Endothelial cell of umbilical vein (primary cell): ENCODE measurements around the gene PIN1. TPM values are rescaled to one million over a fixed set of nuclear protein-coding genes. Genes with fewer than 3 reads are reported as not detected.

ENCODE experiments used
- BruUV-seq: library from RNA; stranded (reverse); fragments of 400-500 nt; replicated peaks from 2 replicates; lab custom pipeline; 2021; lab: Mats Ljungman, UMichigan
- CTCF ChIA-PET: fragments of 300-600, 350-600 bp; sonication (Branson Sonifier 250); formaldehyde crosslinking; loops from one replicate; lab custom pipeline; 2021; ENCODE audit warnings: antibody characterized with exemption, inconsistent platforms; lab: Charles Lee
- POLR2A ChIA-PET: fragments of 300-600, 350-600 bp; sonication (Branson Sonifier 250); formaldehyde crosslinking; loops from one replicate; lab custom pipeline; 2021; ENCODE audit warnings: antibody characterized with exemption, inconsistent platforms; lab: Charles Lee
- DNase-seq: peaks from one replicate; pipeline ENCODE4 v3.0.0-alpha.2; 2011; ENCODE audit warnings: low read depth, low spot score
- FAIRE-seq: peaks from 2 replicates; lab custom pipeline; 2011; peaks lifted over from hg19 to GRCh38; lab: Jason Lieb, UNC
- H2AFZ ChIP-seq: 2 replicates; pipeline ENCODE4 v1.6.0; 2012; ENCODE audit warnings: low read depth, low read length, control low read depth, inconsistent platforms
- H3K27ac ChIP-seq: 2 replicates; pipeline ENCODE4 v1.5.1; 2011; ENCODE audit warnings: low read depth, mild to moderate bottlenecking, control low read depth, low read length, moderate library complexity; ENCODE audit not compliant: insufficient read depth
- H3K27me3 ChIP-seq, 2 experiments: 2 replicates each; pipeline versions ENCODE4 v1.6.0 to v1.6.1; 2011; ENCODE audit warnings: low read length in 2 of 2, mixed read lengths in 1 of 2; ENCODE audit not compliant: control insufficient read depth in 2 of 2, insufficient read depth in 2 of 2
- H3K36me3 ChIP-seq, 2 experiments: 2 replicates in 1 of 2; 3 replicates in 1 of 2; pipeline ENCODE4 v1.5.1; 2011; ENCODE audit warnings: low read length in 2 of 2, mild to moderate bottlenecking in 1 of 2, moderate library complexity in 1 of 2; ENCODE audit not compliant: control insufficient read depth in 2 of 2, insufficient read depth in 2 of 2; ENCODE audit errors: extremely low read depth in 1 of 2
- H3K4me1 ChIP-seq: 3 replicates; pipeline ENCODE4 v1.5.1; 2011; ENCODE audit warnings: mild to moderate bottlenecking, low read length; ENCODE audit not compliant: control insufficient read depth, insufficient read depth; ENCODE audit errors: extremely low read depth
- H3K4me2 ChIP-seq: 2 replicates; pipeline ENCODE4 v1.6.1; 2011; ENCODE audit warnings: low read length, control low read depth, mixed read lengths; ENCODE audit not compliant: insufficient read depth
- H3K4me3 ChIP-seq, 3 experiments: fragments of 200-600 bp in 1 of 3; sonication (generic), shearing (Covaris generic) in 1 of 3; replicated peaks in 1 of 3; 2 replicates each; pipeline ENCODE4 v1.5.1; 2011 to 2016; ENCODE audit warnings: control low read depth in 3 of 3, low read length in 3 of 3, mild to moderate bottlenecking in 2 of 3, inconsistent platforms in 1 of 3, low read depth in 1 of 3, moderate library complexity in 1 of 3; ENCODE audit not compliant: insufficient read depth in 1 of 3
- H3K79me2 ChIP-seq: 2 replicates; pipeline ENCODE4 v1.6.0; 2012; ENCODE audit warnings: low read length, inconsistent platforms; ENCODE audit not compliant: control insufficient read depth, insufficient read depth
- H3K9ac ChIP-seq: replicated peaks from 2 replicates; pipeline ENCODE3; 2011; ENCODE audit warnings: low read length, control low read depth; ENCODE audit not compliant: insufficient read depth; ENCODE audit errors: extremely low read depth
- H3K9me1 ChIP-seq: replicated peaks from 3 replicates; pipeline ENCODE4 v1.6.0; 2011; ENCODE audit warnings: mild to moderate bottlenecking, low read length; ENCODE audit not compliant: control insufficient read depth, insufficient read depth; ENCODE audit errors: extremely low read depth
- H3K9me3 ChIP-seq: replicated peaks from 2 replicates; pipeline ENCODE4 v1.5.1; 2012; ENCODE audit warnings: low read length, inconsistent platforms; ENCODE audit not compliant: control insufficient read depth, insufficient read depth
- H4K20me1 ChIP-seq: replicated peaks from 2 replicates; pipeline ENCODE3; 2011; ENCODE audit warnings: mild to moderate bottlenecking, low read length; ENCODE audit not compliant: control insufficient read depth, insufficient read depth; ENCODE audit errors: extremely low read depth
- EZH2 ChIP-seq: IDR thresholded peaks from 2 replicates; pipeline ENCODE4 v1.6.1; 2012; ENCODE audit warnings: borderline replicate concordance, low read depth, mild to moderate bottlenecking, moderate library complexity, low read length, inconsistent platforms; ENCODE audit not compliant: severe bottlenecking
- GATA2 ChIP-seq: IDR thresholded peaks from 2 replicates; pipeline ENCODE4 v1.7.0; 2011; ENCODE audit warnings: low read depth, mild to moderate bottlenecking, moderate library complexity, mixed read lengths, low read length; ENCODE audit not compliant: insufficient read length, insufficient read depth
- JUN ChIP-seq: IDR thresholded peaks from 2 replicates; pipeline ENCODE4 v1.6.1; 2011; ENCODE audit warnings: borderline replicate concordance, low read depth; ENCODE audit not compliant: insufficient read length, insufficient read depth
- MYC ChIP-seq: IDR thresholded peaks from one replicate; pipeline ENCODE4 v1.6.1; 2011; ENCODE audit warnings: mild to moderate bottlenecking, low read depth, low read length
- POLR2AphosphoS5 ChIP-seq: IDR thresholded peaks from 2 replicates; pipeline ENCODE4 v1.6.1; 2012; ENCODE audit warnings: low read depth, mild to moderate bottlenecking, control low read depth, low read length, moderate library complexity; ENCODE audit not compliant: insufficient read depth
- dilution Hi-C: fragments of 300-500 bp; cut with MboI; formaldehyde crosslinking; loops from one replicate; pipeline ENCODE4 v1.15.0; 2019; ENCODE audit warnings: low sequenced_read_pairs; ENCODE audit not compliant: extremely low pct_ligation_motif_present
- intact Hi-C: fragments of 100-400 bp; cut with micrococcal nuclease; formaldehyde crosslinking; loops from one replicate; pipeline ENCODE4 v1.10.0; 2022
- polyA plus RNA-seq, 4 experiments: library from polyadenylated mRNA; depleted of rRNA in 3 of 4; stranded (reverse) in 3 of 4; unstranded in 1 of 4; fragments of >200 nt; gene quantifications; 2 replicates each; pipeline versions ENCODE4 v1.2.1 to v1.2.3, GENCODE V29; 2011 to 2012; ENCODE audit warnings: missing spikeins in 1 of 4
- total RNA-seq: library from RNA; stranded (reverse); gene quantifications from 2 replicates; pipeline ENCODE4 v1.2.3, GENCODE V29; 2021
- TF ChIP-seq, protein P1 (sequence below), 2 donors: IDR thresholded peaks; 1 replicate in 1 of 2; 2 replicates in 1 of 2; pipeline ENCODE4 v1.5.1; 2011; ENCODE audit warnings: low read length in 2 of 2, mild to moderate bottlenecking in 2 of 2, moderate library complexity in 2 of 2, control low read depth in 1 of 2, inconsistent platforms in 1 of 2, low read depth in 1 of 2; ENCODE audit not compliant: insufficient read depth in 1 of 2; ENCODE audit errors: extremely low read depth in 1 of 2
- TF ChIP-seq, protein P2 (sequence below): IDR thresholded peaks from 2 replicates; pipeline ENCODE4 v1.6.1; 2011; ENCODE audit not compliant: insufficient read depth, insufficient read length

PIN1 gene
- total and polyA plus RNA-seq, 2 donors (not counting 3 experiments of a cell fraction or from before 2014, with no cell fraction given) = 97.4 to 115 TPM

DNA sequence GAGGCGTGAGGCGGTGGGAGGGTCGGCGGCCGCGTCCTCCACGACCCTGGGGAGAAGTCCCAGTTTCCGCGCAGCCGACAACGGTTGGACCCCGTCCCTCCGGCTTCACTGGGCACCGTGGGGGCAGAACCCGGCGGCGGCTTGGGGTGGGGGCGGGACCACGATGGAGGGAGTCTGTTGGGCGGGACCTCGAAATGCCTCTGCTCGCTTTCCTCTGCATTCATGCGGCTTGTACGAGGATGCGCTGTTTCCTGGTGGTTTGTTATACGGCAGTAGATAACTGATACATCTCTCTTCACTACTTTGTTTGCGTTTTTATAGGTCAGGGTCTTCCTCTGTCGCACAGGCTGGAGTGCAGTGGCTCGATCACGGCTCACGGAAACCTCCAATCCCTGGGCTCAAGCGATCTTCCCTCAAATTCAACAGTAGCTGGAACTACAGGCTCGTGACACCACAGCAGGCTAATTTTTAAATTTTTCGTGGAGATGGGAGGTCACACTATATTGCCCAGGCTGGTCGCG lies 42.0 kb upstream of the PIN1 start:
- no peak overlapping the region for H3K27ac ChIP-seq
- no peaks in the 10 kb centered on the region for H3K9me3 ChIP-seq
- no peaks in the 10 kb centered on the region for H3K4me1 ChIP-seq
- ChIA-PET CTCF (interaction anchor here (0.7 to 1.3 kb wide), 4 partner anchors 10 to 588 kb away, joined by 3 to 5 read pairs (median 4); no protein-coding TSS in a partner anchor), POLR2A (no interaction called here)
- peak overlapping the region; percentile 99 for H2AFZ ChIP-seq
- H4K20me1 ChIP-seq = no peaks in the 10 kb centered on the region
- no peaks in the 10 kb centered on the region for H3K9me1 ChIP-seq
- H3K4me2 ChIP-seq = peak overlapping the region; percentile 57
- H3K36me3 ChIP-seq = no peaks in the 10 kb centered on the region
- dilution Hi-C loops (loop anchor here (10.0 kb wide), 1 partner anchor 168 kb away; the partner anchor contains the start of gene ZNF561), intact Hi-C loops (loop anchor here (2.0 kb wide), 1 partner anchor 484 kb away; the partner anchor contains the start of gene ZNF699)
- no peaks in the 10 kb centered on the region for H3K27me3 ChIP-seq
- BruUV-seq = TSS peak; percentile 54
- DNase-seq (no peak), FAIRE-seq (peak; percentile 53)
- peak overlapping the region; percentile 45 to 89 (median 72) for H3K4me3 ChIP-seq
- H3K79me2 ChIP-seq = no peaks in the 10 kb centered on the region
- peak overlapping the region; percentile 43 for H3K9ac ChIP-seq
- TF ChIP-seq, protein P1, sequence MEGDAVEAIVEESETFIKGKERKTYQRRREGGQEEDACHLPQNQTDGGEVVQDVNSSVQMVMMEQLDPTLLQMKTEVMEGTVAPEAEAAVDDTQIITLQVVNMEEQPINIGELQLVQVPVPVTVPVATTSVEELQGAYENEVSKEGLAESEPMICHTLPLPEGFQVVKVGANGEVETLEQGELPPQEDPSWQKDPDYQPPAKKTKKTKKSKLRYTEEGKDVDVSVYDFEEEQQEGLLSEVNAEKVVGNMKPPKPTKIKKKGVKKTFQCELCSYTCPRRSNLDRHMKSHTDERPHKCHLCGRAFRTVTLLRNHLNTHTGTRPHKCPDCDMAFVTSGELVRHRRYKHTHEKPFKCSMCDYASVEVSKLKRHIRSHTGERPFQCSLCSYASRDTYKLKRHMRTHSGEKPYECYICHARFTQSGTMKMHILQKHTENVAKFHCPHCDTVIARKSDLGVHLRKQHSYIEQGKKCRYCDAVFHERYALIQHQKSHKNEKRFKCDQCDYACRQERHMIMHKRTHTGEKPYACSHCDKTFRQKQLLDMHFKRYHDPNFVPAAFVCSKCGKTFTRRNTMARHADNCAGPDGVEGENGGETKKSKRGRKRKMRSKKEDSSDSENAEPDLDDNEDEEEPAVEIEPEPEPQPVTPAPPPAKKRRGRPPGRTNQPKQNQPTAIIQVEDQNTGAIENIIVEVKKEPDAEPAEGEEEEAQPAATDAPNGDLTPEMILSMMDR (IDR thresholded peaks at IDR 0.05; ENCODE audit: extremely low read depth in 1 of 2, insufficient read depth in 1 of 2, low read depth in 1 of 2, low read length in 2 of 2) = no peak
- TF ChIP-seq GATA2 (no peak), MYC (no peak), POLR2AphosphoS5 (no peak), EZH2 (no peak), JUN (no peak)
- TF ChIP-seq, protein P2, sequence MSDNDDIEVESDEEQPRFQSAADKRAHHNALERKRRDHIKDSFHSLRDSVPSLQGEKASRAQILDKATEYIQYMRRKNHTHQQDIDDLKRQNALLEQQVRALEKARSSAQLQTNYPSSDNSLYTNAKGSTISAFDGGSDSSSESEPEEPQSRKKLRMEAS = no peak
